Measurements from ENCODE around the gene PLCL2.

DNA sequence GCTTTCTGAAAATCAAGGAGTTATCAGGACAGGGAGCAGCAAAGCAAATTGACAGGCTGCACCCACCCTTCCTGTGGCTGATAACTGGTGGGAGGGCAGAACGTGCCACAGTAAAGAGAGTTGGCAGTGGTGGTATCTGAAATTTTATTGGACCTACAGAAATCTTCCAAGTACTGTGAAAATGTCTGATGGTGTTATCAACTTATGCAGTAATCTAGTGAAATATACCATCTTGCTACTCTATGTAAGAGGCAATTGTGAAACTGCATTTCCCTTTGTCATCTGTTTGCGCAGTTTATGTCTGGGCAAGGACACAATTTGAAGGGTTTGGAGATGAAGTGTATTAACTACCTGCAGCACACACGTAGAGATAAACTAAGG lies 1.5 kb downstream of the PLCL2 start:
- TF ChIP-seq, protein P1, sequence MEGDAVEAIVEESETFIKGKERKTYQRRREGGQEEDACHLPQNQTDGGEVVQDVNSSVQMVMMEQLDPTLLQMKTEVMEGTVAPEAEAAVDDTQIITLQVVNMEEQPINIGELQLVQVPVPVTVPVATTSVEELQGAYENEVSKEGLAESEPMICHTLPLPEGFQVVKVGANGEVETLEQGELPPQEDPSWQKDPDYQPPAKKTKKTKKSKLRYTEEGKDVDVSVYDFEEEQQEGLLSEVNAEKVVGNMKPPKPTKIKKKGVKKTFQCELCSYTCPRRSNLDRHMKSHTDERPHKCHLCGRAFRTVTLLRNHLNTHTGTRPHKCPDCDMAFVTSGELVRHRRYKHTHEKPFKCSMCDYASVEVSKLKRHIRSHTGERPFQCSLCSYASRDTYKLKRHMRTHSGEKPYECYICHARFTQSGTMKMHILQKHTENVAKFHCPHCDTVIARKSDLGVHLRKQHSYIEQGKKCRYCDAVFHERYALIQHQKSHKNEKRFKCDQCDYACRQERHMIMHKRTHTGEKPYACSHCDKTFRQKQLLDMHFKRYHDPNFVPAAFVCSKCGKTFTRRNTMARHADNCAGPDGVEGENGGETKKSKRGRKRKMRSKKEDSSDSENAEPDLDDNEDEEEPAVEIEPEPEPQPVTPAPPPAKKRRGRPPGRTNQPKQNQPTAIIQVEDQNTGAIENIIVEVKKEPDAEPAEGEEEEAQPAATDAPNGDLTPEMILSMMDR (IDR thresholded peaks at IDR 0.05; ENCODE audit: low read depth, low read length) = no peak
- no peak for TF ChIP-seq POLR2A (IDR thresholded peaks at IDR 0.05; ENCODE audit: extremely low read depth, insufficient read length)
- TF ChIP-seq, protein P2, sequence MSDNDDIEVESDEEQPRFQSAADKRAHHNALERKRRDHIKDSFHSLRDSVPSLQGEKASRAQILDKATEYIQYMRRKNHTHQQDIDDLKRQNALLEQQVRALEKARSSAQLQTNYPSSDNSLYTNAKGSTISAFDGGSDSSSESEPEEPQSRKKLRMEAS (IDR thresholded peaks at IDR 0.05; ENCODE audit: low read depth, low read length) = no peak

Measured in NB4 (cell line).